ENCODE results near the gene FRS2.

- TF ChIP-seq POU2F2 (IDR thresholded peaks at IDR 0.05; ENCODE audit: low read depth, low read length) (no peak), POLR2AphosphoS5 (IDR thresholded peaks at IDR 0.05; ENCODE audit: low read depth, low read length) (no peak), PAX5 (IDR thresholded peaks at IDR 0.05; ENCODE audit: insufficient read depth, low read length, severe bottlenecking) (no peak), POLR2A (IDR thresholded peaks at IDR 0.05; ENCODE audit: low read depth, low read length) (no peak), TAF1 (IDR thresholded peaks at IDR 0.05; ENCODE audit: low read depth, low read length) (no peak)
These were observed 100.6 kb downstream of the FRS2 start for GRCh38 chr12:69570545-69571399.

All from GM12891 (cell line).